GM12878 (cell line): ENCODE data around the gene ZNF800.

Experiments
- RAD21 ChIP-seq: IDR thresholded peaks from 2 replicates; pipeline ENCODE4 v1.6.1; 2011; ENCODE audit warnings: mild to moderate bottlenecking, low read depth, low read length, moderate library complexity; ENCODE audit not compliant: insufficient read depth
- ZNF274 ChIP-seq: IDR thresholded peaks from one replicate; pipeline ENCODE4 v1.8.0; 2011; ENCODE audit not compliant: insufficient read length, insufficient read depth

DNA sequence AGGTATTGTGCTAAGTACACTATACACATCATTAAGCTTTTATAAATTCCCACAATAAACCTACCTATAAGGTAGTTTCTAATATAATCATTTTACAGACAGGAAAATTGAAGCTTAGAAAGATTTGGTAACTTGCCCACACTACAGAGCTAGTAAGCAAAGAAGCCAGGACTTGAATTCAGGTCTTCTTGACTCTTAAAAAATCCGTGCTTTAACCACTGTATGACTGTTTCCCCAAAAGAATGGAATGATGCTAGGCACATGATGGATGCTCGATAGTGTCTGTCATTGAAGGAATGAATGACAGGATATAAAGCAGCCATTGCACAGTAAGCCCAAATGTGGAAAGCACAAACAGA, 26.6 kb downstream of the ZNF800 start:
- TF ChIP-seq ZNF274 (no peak), RAD21 (no peak)
